GM18858 (cell line): ENCODE data around the gene C2CD4A.

Experiments
- ATAC-seq: cut with Tn5 transposase; IDR thresholded peaks from one replicate; pipeline ENCODE4 v1.9.1; 2021; ENCODE audit not compliant: unreplicated experiment

Gene C2CD4A

GRCh38 chr15:62059816-62060112 lies 7.0 kb upstream of the C2CD4A start:
- peak; percentile 46 for ATAC-seq

- ATAC-seq = peak; percentile 70
Measured at GRCh38 chr15:62060113-62060895, 6.5 kb upstream of the C2CD4A start, which contains the start of gene VPS13C. Gene VPS13C, minus strand, starts transcription at chr15:62060447. Its CDS starts 73 bp downstream, at chr15:62060374.

- no peak for ATAC-seq
Measured at GRCh38 chr15:62060896-62061280, 5.9 kb upstream of the C2CD4A start.

- ATAC-seq = no peak
Measured at GRCh38 chr15:62063825-62064635, 2.7 kb upstream of the C2CD4A start.

GRCh38 chr15:62067448-62068044 lies 769 bp downstream of the C2CD4A start:
- ATAC-seq = no peak

GRCh38 chr15:62068071-62068809 lies 1.5 kb downstream of the C2CD4A start:
- ATAC-seq = no peak

GRCh38 chr15:62068810-62069167 lies 2.0 kb downstream of the C2CD4A start:
- ATAC-seq = no peak

- ATAC-seq = no peak
Measured at GRCh38 chr15:62069551-62069950, 2.8 kb downstream of the C2CD4A start.

- no peak for ATAC-seq
Measured at GRCh38 chr15:62071711-62072308, 5.0 kb downstream of the C2CD4A start.

GRCh38 chr15:62075595-62076277 lies 9.0 kb downstream of the C2CD4A start:
- no peak for ATAC-seq

- no peak for ATAC-seq
Measured at GRCh38 chr15:62079594-62079993, 12.8 kb downstream of the C2CD4A start.

GRCh38 chr15:62083194-62084154 lies 16.7 kb downstream of the C2CD4A start:
- ATAC-seq = no peak

- ATAC-seq = no peak
Measured at GRCh38 chr15:62085740-62086139, 19.0 kb downstream of the C2CD4A start.

- no peak for ATAC-seq
Measured at GRCh38 chr15:62087671-62088352, 21.0 kb downstream of the C2CD4A start.

- ATAC-seq = no peak
Measured at GRCh38 chr15:62088353-62088693, 21.5 kb downstream of the C2CD4A start.

- no peak for ATAC-seq
Measured at GRCh38 chr15:62089616-62090015, 22.8 kb downstream of the C2CD4A start.

- no peak for ATAC-seq
Measured at GRCh38 chr15:62090988-62091387, 24.2 kb downstream of the C2CD4A start.

GRCh38 chr15:62093809-62094208 lies 27.0 kb downstream of the C2CD4A start:
- no peak for ATAC-seq

GRCh38 chr15:62094388-62094787 lies 27.6 kb downstream of the C2CD4A start:
- ATAC-seq = no peak
